GM18517 (cell line): ENCODE measurements around the gene ZBTB40.

Source experiments
- ATAC-seq: cut with Tn5 transposase; IDR thresholded peaks from one replicate; pipeline ENCODE4 v1.9.1; 2021; ENCODE audit warnings: mild to moderate bottlenecking, moderate library complexity; ENCODE audit not compliant: unreplicated experiment

The ZBTB40 gene

GRCh38 chr1:22462928-22463327, 11.3 kb downstream of the ZBTB40 start:
- ATAC-seq = no peak

GRCh38 chr1:22465015-22465565, 13.4 kb downstream of the ZBTB40 start:
- no peak for ATAC-seq

GRCh38 chr1:22465671-22466070, 14.0 kb downstream of the ZBTB40 start:
- ATAC-seq = no peak

GRCh38 chr1:22470227-22470626, 18.6 kb downstream of the ZBTB40 start:
- no peak for ATAC-seq

- ATAC-seq = no peak
Observed at GRCh38 chr1:22471078-22471477, 19.4 kb downstream of the ZBTB40 start.

- no peak for ATAC-seq
Observed at GRCh38 chr1:22471610-22472009, 20.0 kb downstream of the ZBTB40 start.

GRCh38 chr1:22472596-22472995, 20.9 kb downstream of the ZBTB40 start:
- no peak for ATAC-seq

- no peak for ATAC-seq
Observed at GRCh38 chr1:22473952-22474351, 22.3 kb downstream of the ZBTB40 start.

- ATAC-seq = no peak
Observed at GRCh38 chr1:22476566-22476965, 24.9 kb downstream of the ZBTB40 start.

GRCh38 chr1:22483121-22483520, 31.5 kb downstream of the ZBTB40 start:
- no peak for ATAC-seq

- no peak for ATAC-seq
Observed at GRCh38 chr1:22484706-22485345, 33.2 kb downstream of the ZBTB40 start.

- ATAC-seq = no peak
Observed at GRCh38 chr1:22485431-22485830, 33.8 kb downstream of the ZBTB40 start.

GRCh38 chr1:22487781-22488180, 36.1 kb downstream of the ZBTB40 start:
- ATAC-seq = no peak

- no peak for ATAC-seq
Observed at GRCh38 chr1:22488319-22488718, 36.7 kb downstream of the ZBTB40 start.

- no peak for ATAC-seq
Observed at GRCh38 chr1:22489278-22489677, 37.6 kb downstream of the ZBTB40 start.

- no peak for ATAC-seq
Observed at GRCh38 chr1:22489823-22490222, 38.2 kb downstream of the ZBTB40 start.

- no peak for ATAC-seq
Observed at GRCh38 chr1:22490309-22490708, 38.7 kb downstream of the ZBTB40 start.

GRCh38 chr1:22491995-22492715, 40.5 kb downstream of the ZBTB40 start:
- no peak for ATAC-seq

GRCh38 chr1:22494144-22494543, 42.5 kb downstream of the ZBTB40 start:
- ATAC-seq = no peak

GRCh38 chr1:22494943-22495579, 43.4 kb downstream of the ZBTB40 start:
- no peak for ATAC-seq

- ATAC-seq = no peak
Observed at GRCh38 chr1:22496536-22497160, 45.0 kb downstream of the ZBTB40 start.
